Endothelial cell (in vitro differentiated cells): Measurements from ENCODE around the gene ANXA2. TPM values are rescaled to one million over a fixed set of nuclear protein-coding genes. Genes with fewer than 3 reads are reported as not detected.
"Not testable (repeated sequence)": the region's sequence is repeated elsewhere in the genome, so short reads cannot be mapped to it uniquely, and the experiment has no call there.

Source experiments
- DNase-seq: peaks from one replicate; pipeline ENCODE4 v3.0.0; 2021; ENCODE audit warnings: low spot score
- H3K27ac Mint-ChIP-seq: one replicate; pipeline ENCODE4 v1.8.0; 2021; ENCODE audit warnings: mixed read lengths, inconsistent platforms; ENCODE audit not compliant: unreplicated experiment
- H3K27me3 Mint-ChIP-seq: one replicate; pipeline ENCODE4 v1.8.0; 2021; ENCODE audit warnings: mild to moderate bottlenecking, moderate library complexity, mixed read lengths, inconsistent platforms; ENCODE audit not compliant: unreplicated experiment
- H3K36me3 Mint-ChIP-seq: one replicate; pipeline ENCODE4 v1.8.0; 2021; ENCODE audit warnings: mild to moderate bottlenecking, low read depth, mixed read lengths, inconsistent platforms; ENCODE audit not compliant: unreplicated experiment
- H3K4me1 Mint-ChIP-seq: one replicate; pipeline ENCODE4 v1.8.0; 2021; ENCODE audit warnings: mild to moderate bottlenecking, mixed read lengths, inconsistent platforms; ENCODE audit not compliant: unreplicated experiment
- H3K4me3 Mint-ChIP-seq: one replicate; pipeline ENCODE4 v1.8.0; 2021; ENCODE audit warnings: mild to moderate bottlenecking, mixed read lengths, inconsistent platforms; ENCODE audit not compliant: unreplicated experiment
- H3K9me3 Mint-ChIP-seq: one replicate; pipeline ENCODE4 v1.8.0; 2021; ENCODE audit warnings: mixed read lengths, inconsistent platforms; ENCODE audit not compliant: unreplicated experiment
- CTCF ChIP-seq: fragments of 200-600 bp; sonication (generic); IDR thresholded peaks from one replicate; pipeline ENCODE4 v1.5.0; 2021; ENCODE audit warnings: antibody characterized with exemption; ENCODE audit not compliant: unreplicated experiment
- total RNA-seq: library from RNA; stranded (reverse); fragmentation: NEBNext Ultra II Directional; extraction: Animal tissue kit (Norgen Biotek cat#: 25700); gene quantifications from one replicate; pipeline ENCODE4 v1.2.1, GENCODE V29; 2021; ENCODE audit not compliant: unreplicated experiment

Gene ANXA2
- total RNA-seq, 1 donor from 2014 or later, result 283 TPM

- no peaks in the 10 kb centered on the region for H3K9me3 Mint-ChIP-seq
- no peak for TF ChIP-seq CTCF
- no peaks in the 10 kb centered on the region for H3K27me3 Mint-ChIP-seq
- H3K4me3 Mint-ChIP-seq, result no peak overlapping the region
- no peak for DNase-seq
- no peaks in the 10 kb centered on the region for H3K4me1 Mint-ChIP-seq
- H3K36me3 Mint-ChIP-seq, result peaks cover 20% of the 10 kb centered on the region
- H3K27ac Mint-ChIP-seq, result no peak overlapping the region
These were observed 33.7 kb downstream of the ANXA2 start for GRCh38 chr15:60363903-60364611.

- no peak overlapping the region for H3K4me3 Mint-ChIP-seq
- H3K27ac Mint-ChIP-seq, result no peak overlapping the region
- TF ChIP-seq CTCF, result no peak
- peaks cover 16% of the 10 kb centered on the region for H3K36me3 Mint-ChIP-seq
- no peaks in the 10 kb centered on the region for H3K27me3 Mint-ChIP-seq
- no peaks in the 10 kb centered on the region for H3K4me1 Mint-ChIP-seq
- no peak for DNase-seq
- H3K9me3 Mint-ChIP-seq, result no peaks in the 10 kb centered on the region
These were observed 34.7 kb downstream of the ANXA2 start for GRCh38 chr15:60363087-60363549.

GRCh38 chr15:60362321-60363086, 35.3 kb downstream of the ANXA2 start:
- Mint-ChIP-seq H3K27me3 (no peaks in the 10 kb centered on the region), H3K27ac (no peak overlapping the region), H3K4me1 (no peaks in the 10 kb centered on the region), H3K4me3 (no peak overlapping the region), H3K9me3 (no peaks in the 10 kb centered on the region), H3K36me3 (peaks cover 16% of the 10 kb centered on the region)
- no peak for DNase-seq
- no peak for TF ChIP-seq CTCF

GRCh38 chr15:60359738-60360137, 38.0 kb downstream of the ANXA2 start:
- TF ChIP-seq CTCF, result peak; percentile 64
- not testable (repeated sequence) for H3K4me3 Mint-ChIP-seq

More at GRCh38 chr15:60359738-60360137, 38.0 kb downstream of the ANXA2 start:
- H3K36me3 Mint-ChIP-seq, result peaks cover 33% of the 10 kb centered on the region
- H3K27me3 Mint-ChIP-seq, H3K9me3 Mint-ChIP-seq, H3K4me1 Mint-ChIP-seq, H3K27ac Mint-ChIP-seq: not testable (repeated sequence)
- DNase-seq, result peak; percentile 37
